ENCODE results near the gene COL20A1. TPM values are rescaled to one million over a fixed set of nuclear protein-coding genes. Genes with fewer than 3 reads are reported as not detected.

COL20A1 gene
- total RNA-seq, 1 donor from 2014 or later = not detected

GRCh38 chr20:63293871-63294535 lies 1.0 kb downstream of the COL20A1 start:
- Mint-ChIP-seq H3K27me3 (ENCODE audit: unreplicated experiment) (peaks cover 2% of the 10 kb centered on the region), H3K4me1 (ENCODE audit: unreplicated experiment) (no peaks in the 10 kb centered on the region), H3K27ac (ENCODE audit: unreplicated experiment) (no peak overlapping the region), H3K4me3 (ENCODE audit: unreplicated experiment) (no peak overlapping the region), H3K9me3 (ENCODE audit: unreplicated experiment) (no peaks in the 10 kb centered on the region), H3K36me3 (ENCODE audit: unreplicated experiment) (no peaks in the 10 kb centered on the region)
- DNase-seq (ENCODE audit: extremely low spot score, unreplicated experiment) = no peak
- no peak for TF ChIP-seq CTCF (IDR thresholded peaks at IDR 0.05)

- H3K27me3 Mint-ChIP-seq (ENCODE audit: unreplicated experiment) = peaks cover 8% of the 10 kb centered on the region
- DNase-seq (ENCODE audit: extremely low spot score, unreplicated experiment) = no peak
- H3K9me3 Mint-ChIP-seq (ENCODE audit: unreplicated experiment) = no peaks in the 10 kb centered on the region
- no peak for TF ChIP-seq CTCF (IDR thresholded peaks at IDR 0.05)
- H3K4me1 Mint-ChIP-seq (ENCODE audit: unreplicated experiment) = no peaks in the 10 kb centered on the region
- no peak overlapping the region for H3K4me3 Mint-ChIP-seq (ENCODE audit: unreplicated experiment)
- H3K36me3 Mint-ChIP-seq (ENCODE audit: unreplicated experiment) = no peaks in the 10 kb centered on the region
- no peak overlapping the region for H3K27ac Mint-ChIP-seq (ENCODE audit: unreplicated experiment)
Measured at GRCh38 chr20:63294536-63294900, 1.5 kb downstream of the COL20A1 start.

- Mint-ChIP-seq H3K9me3 (ENCODE audit: unreplicated experiment) (no peaks in the 10 kb centered on the region), H3K4me3 (ENCODE audit: unreplicated experiment) (no peak overlapping the region), H3K36me3 (ENCODE audit: unreplicated experiment) (no peaks in the 10 kb centered on the region), H3K27ac (ENCODE audit: unreplicated experiment) (no peak overlapping the region), H3K27me3 (ENCODE audit: unreplicated experiment) (peaks cover 9% of the 10 kb centered on the region), H3K4me1 (ENCODE audit: unreplicated experiment) (no peaks in the 10 kb centered on the region)
- no peak for DNase-seq (ENCODE audit: extremely low spot score, unreplicated experiment)
- TF ChIP-seq CTCF (IDR thresholded peaks at IDR 0.05) = no peak
Measured at GRCh38 chr20:63295018-63295417, 2.0 kb downstream of the COL20A1 start.

- TF ChIP-seq CTCF (IDR thresholded peaks at IDR 0.05) = peak; percentile 14
- Mint-ChIP-seq H3K36me3 (ENCODE audit: unreplicated experiment) (no peaks in the 10 kb centered on the region), H3K4me1 (ENCODE audit: unreplicated experiment) (no peaks in the 10 kb centered on the region), H3K9me3 (ENCODE audit: unreplicated experiment) (no peaks in the 10 kb centered on the region), H3K4me3 (ENCODE audit: unreplicated experiment) (no peak overlapping the region), H3K27me3 (ENCODE audit: unreplicated experiment) (peaks cover 13% of the 10 kb centered on the region), H3K27ac (ENCODE audit: unreplicated experiment) (no peak overlapping the region)
- DNase-seq (ENCODE audit: extremely low spot score, unreplicated experiment) = no peak
Measured at GRCh38 chr20:63295422-63295821, 2.4 kb downstream of the COL20A1 start.

GRCh38 chr20:63295846-63296245 lies 2.9 kb downstream of the COL20A1 start:
- H3K27ac Mint-ChIP-seq (ENCODE audit: unreplicated experiment) = no peak overlapping the region
- no peaks in the 10 kb centered on the region for H3K36me3 Mint-ChIP-seq (ENCODE audit: unreplicated experiment)
- no peak for DNase-seq (ENCODE audit: extremely low spot score, unreplicated experiment)
- no peak overlapping the region for H3K4me3 Mint-ChIP-seq (ENCODE audit: unreplicated experiment)
- peaks cover 17% of the 10 kb centered on the region for H3K27me3 Mint-ChIP-seq (ENCODE audit: unreplicated experiment)
- no peaks in the 10 kb centered on the region for H3K9me3 Mint-ChIP-seq (ENCODE audit: unreplicated experiment)
- TF ChIP-seq CTCF (IDR thresholded peaks at IDR 0.05) = no peak
- no peaks in the 10 kb centered on the region for H3K4me1 Mint-ChIP-seq (ENCODE audit: unreplicated experiment)

Measured in osteocyte (in vitro differentiated cells).